Hypothalamus (tissue), 51 donors: ENCODE data around the gene PRKCA.
"Not testable (repeated sequence)": the region's sequence is repeated elsewhere in the genome, so short reads cannot be mapped to it uniquely, and the experiment has no call there.

Experiments
- DNase-seq, 51 donors: peaks; one replicate each; lab custom pipeline; 2025; lab: John Stamatoyannopoulos, UW

Gene PRKCA

GRCh38 chr17:66715745-66716156 lies 413.3 kb downstream of the PRKCA start:
- peak in 2 of 51 donors; percentile 22 to 73 for DNase-seq

- DNase-seq: peak in 27 of 51 donors; percentile 13 to 73 (median 40)
Observed at GRCh38 chr17:66716236-66717026, 414.0 kb downstream of the PRKCA start.

GRCh38 chr17:66717641-66718058 lies 415.2 kb downstream of the PRKCA start:
- peak in 1 of 51 donors; percentile 16 for DNase-seq

- peak in 1 of 51 donors; percentile 18 for DNase-seq
Observed at GRCh38 chr17:66720027-66720426, 417.6 kb downstream of the PRKCA start.

GRCh38 chr17:66720567-66720966 lies 418.2 kb downstream of the PRKCA start:
- DNase-seq: no peak

GRCh38 chr17:66722341-66722740 lies 419.9 kb downstream of the PRKCA start:
- DNase-seq: no peak

GRCh38 chr17:66724581-66725341 lies 422.3 kb downstream of the PRKCA start:
- no peak for DNase-seq

- not testable (repeated sequence) for DNase-seq
Observed at GRCh38 chr17:66725438-66725837, 423.0 kb downstream of the PRKCA start.

- DNase-seq: no peak
Observed at GRCh38 chr17:66725956-66726355, 423.5 kb downstream of the PRKCA start.

GRCh38 chr17:66726371-66726770 lies 424.0 kb downstream of the PRKCA start:
- DNase-seq: no peak

- no peak for DNase-seq
Observed at GRCh38 chr17:66726846-66727245, 424.4 kb downstream of the PRKCA start.

GRCh38 chr17:66727634-66728570 lies 425.5 kb downstream of the PRKCA start:
- peak in 42 of 51 donors; percentile 10 to 76 (median 48) for DNase-seq

- no peak for DNase-seq
Observed at GRCh38 chr17:66730461-66730923, 428.1 kb downstream of the PRKCA start.

- no peak for DNase-seq
Observed at GRCh38 chr17:66733759-66734158, 431.3 kb downstream of the PRKCA start.

- DNase-seq: no peak
Observed at GRCh38 chr17:66734186-66734943, 432.0 kb downstream of the PRKCA start.

GRCh38 chr17:66737524-66737923 lies 435.1 kb downstream of the PRKCA start:
- DNase-seq: peak in 28 of 51 donors; percentile 13 to 72 (median 47)

GRCh38 chr17:66738301-66738700 lies 435.9 kb downstream of the PRKCA start:
- DNase-seq: no peak

GRCh38 chr17:66739553-66739952 lies 437.1 kb downstream of the PRKCA start:
- DNase-seq: no peak

GRCh38 chr17:66740226-66740625 lies 437.8 kb downstream of the PRKCA start:
- DNase-seq: no peak

GRCh38 chr17:66743511-66743910 lies 441.1 kb downstream of the PRKCA start:
- DNase-seq: peak in 1 of 51 donors; percentile 20
